ENCODE data around the gene CFAP53. TPM values are rescaled to one million over a fixed set of nuclear protein-coding genes. Genes with fewer than 3 reads are reported as not detected.
"Not testable (repeated sequence)": the region's sequence is repeated elsewhere in the genome, so short reads cannot be mapped to it uniquely, and the experiment has no call there.

CFAP53 gene
- total RNA-seq, 1 donor from 2014 or later: 0.68 TPM

GRCh38 chr18:50240080-50240563, 26.2 kb downstream of the CFAP53 start:
- H3K4me3 Mint-ChIP-seq (ENCODE audit: unreplicated experiment): no peak overlapping the region
- H3K36me3 ChIP-seq (ENCODE audit: insufficient read depth, low read length): no peaks in the 10 kb centered on the region
- FAIRE-seq (no peak), DNase-seq (ENCODE audit: low read depth) (peak; percentile 1)
- no peak overlapping the region for H3K4me2 ChIP-seq (ENCODE audit: low read length)
- peaks cover 27% of the 10 kb centered on the region for H3K9me3 Mint-ChIP-seq (ENCODE audit: unreplicated experiment)
- no peaks in the 10 kb centered on the region for H3K4me1 Mint-ChIP-seq (ENCODE audit: low read depth, unreplicated experiment)
- H3K36me3 Mint-ChIP-seq (ENCODE audit: low read depth, unreplicated experiment): no peaks in the 10 kb centered on the region
- H3K9me3 ChIP-seq (ENCODE audit: insufficient read depth, low read depth, low read length): no peaks in the 10 kb centered on the region
- H3K27ac ChIP-seq (ENCODE audit: low read depth, low read length): no peak overlapping the region
- H3K4me3 ChIP-seq (ENCODE audit: insufficient read depth, low read depth, low read length): no peak overlapping the region
- H3K27me3 ChIP-seq (ENCODE audit: insufficient read depth, low read length): no peaks in the 10 kb centered on the region
- no peaks in the 10 kb centered on the region for H4K20me1 ChIP-seq (ENCODE audit: insufficient read depth, low read length)
- no peak overlapping the region for H3K27ac Mint-ChIP-seq (ENCODE audit: unreplicated experiment)
- no peak overlapping the region for H3K9ac ChIP-seq (ENCODE audit: low read length)
- no peaks in the 10 kb centered on the region for H3K27me3 Mint-ChIP-seq (ENCODE audit: low read depth, unreplicated experiment)
- no peak for TF ChIP-seq EZH2 (IDR thresholded peaks at IDR 0.05; ENCODE audit: insufficient read depth, low read length)
- no peak for TF ChIP-seq CTCF (IDR thresholded peaks at IDR 0.05; ENCODE audit: insufficient read depth, low read depth, low read length)
- H2AFZ ChIP-seq (ENCODE audit: low read depth, low read length): no peak overlapping the region
- no peaks in the 10 kb centered on the region for H3K79me2 ChIP-seq (ENCODE audit: insufficient read depth, low read length)
- H3K4me1 ChIP-seq (ENCODE audit: insufficient read depth, low read length): no peaks in the 10 kb centered on the region

- Mint-ChIP-seq H3K4me3 (ENCODE audit: unreplicated experiment) (no peak overlapping the region), H3K4me1 (ENCODE audit: low read depth, unreplicated experiment) (peaks cover 4% of the 10 kb centered on the region), H3K27ac (ENCODE audit: unreplicated experiment) (no peak overlapping the region), H3K27me3 (ENCODE audit: low read depth, unreplicated experiment) (peaks cover 4% of the 10 kb centered on the region), H3K36me3 (ENCODE audit: low read depth, unreplicated experiment) (no peaks in the 10 kb centered on the region), H3K9me3 (ENCODE audit: unreplicated experiment) (peaks cover 5% of the 10 kb centered on the region)
- Histone ChIP-seq H2AFZ (ENCODE audit: low read depth, low read length) (no peak overlapping the region), H4K20me1 (ENCODE audit: insufficient read depth, low read length) (no peaks in the 10 kb centered on the region), H3K27ac (ENCODE audit: low read depth, low read length) (no peak overlapping the region), H3K4me2 (ENCODE audit: low read length) (no peak overlapping the region), H3K79me2 (ENCODE audit: insufficient read depth, low read length) (no peaks in the 10 kb centered on the region), H3K4me1 (ENCODE audit: insufficient read depth, low read length) (no peaks in the 10 kb centered on the region), H3K9ac (ENCODE audit: low read length) (no peak overlapping the region), H3K9me3 (ENCODE audit: insufficient read depth, low read depth, low read length) (no peaks in the 10 kb centered on the region), H3K4me3 (ENCODE audit: insufficient read depth, low read depth, low read length) (no peak overlapping the region), H3K36me3 (ENCODE audit: insufficient read depth, low read length) (no peaks in the 10 kb centered on the region), H3K27me3 (ENCODE audit: insufficient read depth, low read length) (no peaks in the 10 kb centered on the region)
- TF ChIP-seq CTCF (IDR thresholded peaks at IDR 0.05; ENCODE audit: insufficient read depth, low read depth, low read length) (no peak), EZH2 (IDR thresholded peaks at IDR 0.05; ENCODE audit: insufficient read depth, low read length) (no peak)
- DNase-seq (ENCODE audit: low read depth) (no peak), FAIRE-seq (no peak)
Measured at GRCh38 chr18:50232419-50232818, 33.9 kb downstream of the CFAP53 start.

- Histone ChIP-seq H3K36me3 (ENCODE audit: insufficient read depth, low read length) (no peaks in the 10 kb centered on the region), H3K79me2 (ENCODE audit: insufficient read depth, low read length) (no peaks in the 10 kb centered on the region), H4K20me1 (ENCODE audit: insufficient read depth, low read length) (no peaks in the 10 kb centered on the region), H3K4me1 (ENCODE audit: insufficient read depth, low read length) (no peaks in the 10 kb centered on the region), H3K9me3 (ENCODE audit: insufficient read depth, low read depth, low read length) (no peaks in the 10 kb centered on the region), H3K27me3 (ENCODE audit: insufficient read depth, low read length) (no peaks in the 10 kb centered on the region), H2AFZ (ENCODE audit: low read depth, low read length) (no peak overlapping the region), H3K4me3 (ENCODE audit: insufficient read depth, low read depth, low read length) (no peak overlapping the region), H3K9ac (ENCODE audit: low read length) (no peak overlapping the region), H3K27ac (ENCODE audit: low read depth, low read length) (no peak overlapping the region), H3K4me2 (ENCODE audit: low read length) (no peak overlapping the region)
- DNase-seq (ENCODE audit: low read depth) (no peak), FAIRE-seq (no peak)
- no peak overlapping the region for H3K4me3 Mint-ChIP-seq (ENCODE audit: unreplicated experiment)
- no peak overlapping the region for H3K27ac Mint-ChIP-seq (ENCODE audit: unreplicated experiment)
- H3K36me3 Mint-ChIP-seq (ENCODE audit: low read depth, unreplicated experiment): no peaks in the 10 kb centered on the region
- H3K9me3 Mint-ChIP-seq (ENCODE audit: unreplicated experiment): peaks cover 5% of the 10 kb centered on the region
- H3K4me1 Mint-ChIP-seq (ENCODE audit: low read depth, unreplicated experiment): peaks cover 4% of the 10 kb centered on the region
- peaks cover 4% of the 10 kb centered on the region for H3K27me3 Mint-ChIP-seq (ENCODE audit: low read depth, unreplicated experiment)
- TF ChIP-seq EZH2 (IDR thresholded peaks at IDR 0.05; ENCODE audit: insufficient read depth, low read length): no peak
- no peak for TF ChIP-seq CTCF (IDR thresholded peaks at IDR 0.05; ENCODE audit: insufficient read depth, low read depth, low read length)
Measured at GRCh38 chr18:50231621-50232020, 34.7 kb downstream of the CFAP53 start.

- H3K4me3 ChIP-seq (ENCODE audit: insufficient read depth, low read depth, low read length); H3K4me2 ChIP-seq (ENCODE audit: low read length); H3K4me1 ChIP-seq (ENCODE audit: insufficient read depth, low read length); DNase-seq (ENCODE audit: low read depth); H3K27ac Mint-ChIP-seq (ENCODE audit: unreplicated experiment); H3K27ac ChIP-seq (ENCODE audit: low read depth, low read length); H3K9ac ChIP-seq (ENCODE audit: low read length); FAIRE-seq; H3K36me3 ChIP-seq (ENCODE audit: insufficient read depth, low read length); H3K4me3 Mint-ChIP-seq (ENCODE audit: unreplicated experiment); H3K36me3 Mint-ChIP-seq (ENCODE audit: low read depth, unreplicated experiment); H3K79me2 ChIP-seq (ENCODE audit: insufficient read depth, low read length); H4K20me1 ChIP-seq (ENCODE audit: insufficient read depth, low read length); H3K9me3 ChIP-seq (ENCODE audit: insufficient read depth, low read depth, low read length); H2AFZ ChIP-seq (ENCODE audit: low read depth, low read length); H3K4me1 Mint-ChIP-seq (ENCODE audit: low read depth, unreplicated experiment): not testable (repeated sequence)
- peaks cover 13% of the 10 kb centered on the region for H3K27me3 ChIP-seq (ENCODE audit: insufficient read depth, low read length)
- peaks cover 20% of the 10 kb centered on the region for H3K9me3 Mint-ChIP-seq (ENCODE audit: unreplicated experiment)
- H3K27me3 Mint-ChIP-seq (ENCODE audit: low read depth, unreplicated experiment): peaks cover 19% of the 10 kb centered on the region
Measured at GRCh38 chr18:50220249-50220648, 46.0 kb downstream of the CFAP53 start.

Data from astrocyte (in vitro differentiated cells and primary cell).